Hematopoietic multipotent progenitor cell treated with erythropoietin and hydrocortisone succinate and interleukin-3 and kit ligand, for 6 days (in vitro differentiated cells): ENCODE results near the gene THRB.

Experiments used
- DNase-seq: peaks from one replicate; pipeline ENCODE4 v3.0.0-alpha.2; 2015

THRB gene

DNA sequence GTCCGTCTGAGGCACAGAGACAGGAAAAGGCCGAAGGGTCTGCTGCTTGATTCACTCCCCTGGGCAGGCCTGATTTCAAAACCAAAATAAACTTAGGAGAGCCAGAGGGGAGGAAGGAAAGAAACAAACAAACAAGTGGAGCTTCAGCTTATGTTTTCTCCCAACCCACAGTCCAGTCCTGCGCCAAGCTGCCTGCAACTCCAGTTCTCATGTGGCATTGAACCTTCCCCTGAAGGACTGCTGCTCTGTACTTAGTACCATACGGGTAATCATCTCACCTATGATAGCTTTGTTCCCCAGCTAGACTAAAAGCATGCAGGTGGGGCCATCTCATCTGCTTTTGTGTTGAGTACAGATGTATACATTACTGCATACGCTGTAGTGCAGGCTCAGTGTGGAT, 236.4 kb downstream of the THRB start:
- DNase-seq = no peak

DNA sequence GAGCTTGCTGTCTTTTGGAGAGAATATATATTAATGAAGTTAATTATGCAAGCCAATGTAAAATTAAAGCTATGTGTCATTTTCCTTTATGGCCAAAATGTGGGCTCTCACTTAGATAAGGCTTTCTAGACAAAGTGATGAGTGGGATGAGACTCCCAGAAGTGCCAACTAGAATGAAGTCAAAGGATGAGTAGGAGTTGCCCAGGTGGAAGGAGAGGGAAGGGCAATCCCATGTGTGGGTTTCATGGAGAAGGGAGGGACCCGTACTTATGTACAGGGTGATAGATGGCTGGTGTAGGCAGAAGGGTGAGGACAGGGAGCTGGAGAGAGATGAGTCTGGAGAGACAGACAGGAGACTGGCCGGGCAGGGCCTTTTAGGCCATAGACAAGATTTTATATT, 239.2 kb downstream of the THRB start:
- no peak for DNase-seq

DNA sequence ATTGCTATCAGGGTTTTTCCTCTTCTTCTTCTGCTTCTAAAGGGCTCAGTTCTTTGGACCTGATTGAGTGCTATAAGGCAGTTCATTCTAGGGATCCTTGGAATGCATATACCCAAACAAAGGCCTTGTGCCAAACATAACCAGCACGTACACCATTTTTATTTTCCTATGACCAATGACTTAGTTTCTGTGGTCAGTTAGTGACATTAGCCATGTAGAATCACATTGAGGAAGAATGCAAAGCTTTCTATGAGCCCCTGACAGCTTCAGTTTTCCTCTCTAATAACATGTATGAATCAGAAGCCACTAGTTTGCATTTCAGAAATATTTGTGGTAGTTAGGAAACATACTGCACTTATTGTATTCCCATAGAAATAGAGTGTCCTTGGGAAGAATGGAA, 240.0 kb downstream of the THRB start:
- DNase-seq = no peak

DNA sequence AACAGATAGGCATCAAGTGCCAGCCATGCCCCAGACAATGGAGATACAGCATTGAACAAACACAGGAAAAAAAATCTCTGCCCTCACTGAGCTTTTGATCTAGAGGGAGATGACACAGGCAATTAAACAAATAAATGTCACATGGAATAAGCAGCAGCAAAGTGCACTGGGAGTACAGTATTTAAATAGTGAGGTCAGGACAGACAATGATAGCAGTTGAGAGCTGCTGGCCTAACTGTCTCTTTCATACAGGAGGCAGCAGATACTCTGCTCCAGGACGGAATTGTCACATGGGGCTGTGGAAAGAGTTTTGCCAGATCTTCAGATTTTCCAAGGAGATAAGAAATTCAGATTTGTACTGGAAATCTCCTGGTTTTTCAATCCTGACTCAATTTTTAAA, 241.3 kb downstream of the THRB start:
- DNase-seq = no peak

DNA sequence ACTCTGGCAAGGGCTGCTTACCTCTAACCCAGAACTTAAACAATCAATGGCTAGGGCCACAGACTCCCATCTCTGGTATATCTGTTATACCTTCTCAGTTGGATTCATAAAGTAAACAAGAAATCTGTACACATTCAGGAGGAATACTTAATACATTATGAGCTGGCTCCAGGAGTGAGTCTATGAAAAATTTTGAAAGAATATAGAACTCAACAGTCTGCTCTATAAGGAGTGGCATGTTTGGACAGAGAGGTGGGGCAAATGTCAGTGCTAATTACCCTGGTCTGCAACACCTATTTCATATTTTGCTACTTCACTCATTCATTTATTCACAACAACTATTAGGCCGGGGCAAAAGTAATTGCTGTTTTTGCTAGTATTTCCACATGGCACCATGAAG, 245.1 kb downstream of the THRB start:
- DNase-seq = no peak

DNA sequence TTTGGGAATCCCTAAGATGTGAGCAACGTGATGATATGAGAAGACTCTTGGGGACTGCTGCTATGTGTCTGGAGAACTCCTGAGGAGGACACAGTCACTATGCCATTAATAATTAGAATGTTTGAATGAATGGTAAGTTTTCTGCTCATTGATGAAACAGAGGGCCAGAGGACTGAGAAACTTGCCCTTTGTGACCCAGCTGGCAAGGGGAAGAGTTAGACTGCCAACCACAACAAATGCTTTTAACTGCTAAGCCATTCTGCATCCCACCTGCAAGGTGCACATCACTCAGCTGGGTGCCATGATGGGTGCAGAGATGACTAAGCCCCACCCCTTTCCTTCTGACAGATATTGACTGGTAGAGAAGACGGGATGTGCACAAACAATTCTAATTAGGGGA, 249.6 kb downstream of the THRB start:
- DNase-seq = no peak

DNA sequence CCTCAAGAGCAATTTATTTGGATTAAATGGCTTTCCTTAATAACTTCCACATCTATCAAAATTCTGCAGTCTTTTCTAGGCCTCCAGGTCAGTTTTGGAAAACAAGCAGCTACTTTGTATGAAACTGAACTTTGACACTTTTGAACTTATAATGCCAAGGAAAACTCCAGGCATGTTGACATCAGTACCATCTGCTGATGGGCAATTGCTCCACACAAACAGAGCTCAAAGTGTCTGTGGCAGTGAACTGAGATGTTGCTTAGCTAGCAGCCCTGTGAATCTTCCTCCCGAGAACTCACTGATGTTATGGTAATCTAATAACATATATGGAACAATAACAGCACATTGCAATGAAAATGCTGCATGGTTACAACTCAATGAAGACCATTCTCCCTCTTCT, 250.2 kb downstream of the THRB start:
- DNase-seq = no peak

DNA sequence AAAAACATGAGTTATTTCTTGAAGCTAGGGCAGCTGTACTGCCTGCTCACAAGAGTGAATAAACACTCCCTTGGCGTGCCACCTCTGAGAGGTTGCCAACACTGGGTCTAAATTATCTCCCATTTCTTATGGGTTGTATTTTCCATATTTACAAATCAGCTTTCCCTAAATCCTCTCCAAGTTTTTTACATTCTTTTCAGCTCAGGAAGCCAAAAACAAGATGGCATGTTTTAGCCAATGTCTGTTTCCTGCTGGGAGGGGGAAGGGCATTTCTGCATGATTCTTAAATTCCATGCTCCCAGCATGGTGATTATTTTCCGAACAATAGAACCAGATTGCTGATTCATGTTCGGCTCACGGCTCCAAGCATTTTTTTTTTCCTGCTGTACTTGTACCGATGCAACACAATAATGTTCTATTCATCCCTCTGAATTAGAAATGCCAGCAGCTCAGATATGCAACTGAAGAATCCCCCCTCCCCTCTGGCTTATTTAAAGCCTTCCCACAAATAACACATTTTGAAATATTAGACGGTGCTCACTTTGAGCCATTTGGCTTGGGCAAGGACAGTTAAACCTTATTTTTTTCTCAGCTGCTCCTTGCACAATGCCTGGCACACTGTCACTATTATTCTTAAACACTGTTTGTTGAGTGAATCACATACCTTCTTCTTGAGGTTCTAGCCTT, 252.5 kb downstream of the THRB start:
- DNase-seq = no peak

DNA sequence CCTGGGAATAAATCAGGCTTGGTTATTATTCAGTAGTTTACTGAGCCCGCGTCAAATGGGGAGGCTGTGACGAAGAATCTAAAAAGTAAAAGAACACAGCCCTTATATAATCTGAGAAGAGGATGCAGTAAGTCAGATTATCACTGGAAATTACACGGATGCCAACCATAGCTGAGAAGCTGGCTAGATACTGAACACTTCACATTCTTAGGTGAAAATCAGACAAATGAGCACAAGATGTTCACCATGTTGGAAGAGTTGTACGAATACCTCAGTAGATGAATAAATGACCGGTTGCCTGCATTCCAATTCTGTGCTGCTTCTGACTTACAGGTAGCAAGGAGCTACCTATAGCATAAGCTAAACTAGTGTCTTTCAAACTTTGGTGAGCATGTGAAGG, 254.3 kb downstream of the THRB start:
- no peak for DNase-seq

DNA sequence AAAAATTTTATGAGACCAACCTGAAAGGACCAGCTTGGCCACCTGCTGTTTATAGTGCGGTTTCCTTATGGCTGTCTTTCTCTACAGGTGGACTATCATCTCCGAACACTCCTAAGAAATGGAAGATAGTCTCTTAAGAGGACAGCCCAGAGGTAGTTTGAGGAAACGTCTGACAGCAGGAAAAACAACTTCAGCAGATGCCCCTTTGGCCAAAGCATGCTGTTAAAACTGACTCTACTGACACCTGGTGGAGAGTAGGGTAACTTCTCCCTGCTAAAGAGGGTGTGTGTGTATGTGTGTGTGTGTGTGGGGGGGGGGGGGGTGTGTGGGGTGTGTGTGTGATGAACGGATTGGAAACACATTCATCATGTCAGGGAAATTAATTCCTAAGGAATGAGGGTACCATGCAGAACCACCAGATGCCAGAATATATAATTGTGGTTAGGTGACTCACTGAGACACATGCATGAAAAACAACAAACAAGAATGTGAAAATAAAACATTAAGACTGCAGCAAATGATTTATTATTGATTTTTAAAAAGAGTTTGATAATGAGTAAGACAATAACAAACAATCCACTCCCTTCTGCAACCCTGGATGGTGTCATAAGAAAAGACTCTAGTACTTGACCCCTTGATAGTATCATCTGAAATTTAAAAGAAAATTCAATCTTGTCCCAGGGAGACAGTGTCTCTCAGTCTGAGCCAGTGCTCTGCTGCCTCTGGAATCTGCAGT, 256.5 kb downstream of the THRB start:
- peak; percentile 90 for DNase-seq

DNA sequence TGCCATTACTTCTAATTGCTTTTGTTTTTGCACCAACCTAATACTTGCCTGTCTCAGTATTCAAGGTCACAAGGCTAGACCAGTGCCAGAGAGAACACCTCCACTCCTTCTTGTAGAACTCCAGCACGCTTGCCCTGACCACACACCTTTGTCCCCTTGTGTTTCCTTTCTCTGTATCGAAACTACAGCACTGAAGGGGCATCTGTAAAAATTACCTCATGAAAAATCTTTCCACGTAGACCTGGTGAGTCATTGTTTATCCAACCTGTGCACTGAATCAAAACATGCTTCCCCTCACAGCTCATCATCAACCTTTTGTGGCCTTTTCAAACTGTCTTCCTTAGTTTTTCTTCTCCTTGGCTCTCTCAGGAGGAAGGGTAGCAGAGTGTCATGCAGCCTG, 259.5 kb downstream of the THRB start:
- no peak for DNase-seq

DNA sequence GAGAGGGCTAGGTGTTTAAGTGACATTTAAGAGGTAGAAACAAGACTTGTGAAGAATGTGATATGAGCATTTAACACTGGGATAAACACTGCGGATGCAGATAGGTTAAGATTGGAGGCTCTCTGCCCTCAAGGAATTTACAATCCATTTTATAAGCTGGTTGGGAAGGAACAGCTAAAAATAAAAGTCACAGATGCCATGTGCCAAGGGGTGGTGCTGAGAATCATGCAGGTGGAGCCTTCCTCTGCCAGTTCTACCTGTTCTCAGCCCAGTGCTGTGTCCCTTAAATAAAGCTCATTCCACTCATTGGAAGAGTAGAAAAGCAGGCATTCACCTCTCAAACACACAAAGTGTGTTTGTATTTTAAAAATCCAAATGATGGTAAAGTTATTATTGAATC, 261.9 kb downstream of the THRB start:
- no peak for DNase-seq

DNA sequence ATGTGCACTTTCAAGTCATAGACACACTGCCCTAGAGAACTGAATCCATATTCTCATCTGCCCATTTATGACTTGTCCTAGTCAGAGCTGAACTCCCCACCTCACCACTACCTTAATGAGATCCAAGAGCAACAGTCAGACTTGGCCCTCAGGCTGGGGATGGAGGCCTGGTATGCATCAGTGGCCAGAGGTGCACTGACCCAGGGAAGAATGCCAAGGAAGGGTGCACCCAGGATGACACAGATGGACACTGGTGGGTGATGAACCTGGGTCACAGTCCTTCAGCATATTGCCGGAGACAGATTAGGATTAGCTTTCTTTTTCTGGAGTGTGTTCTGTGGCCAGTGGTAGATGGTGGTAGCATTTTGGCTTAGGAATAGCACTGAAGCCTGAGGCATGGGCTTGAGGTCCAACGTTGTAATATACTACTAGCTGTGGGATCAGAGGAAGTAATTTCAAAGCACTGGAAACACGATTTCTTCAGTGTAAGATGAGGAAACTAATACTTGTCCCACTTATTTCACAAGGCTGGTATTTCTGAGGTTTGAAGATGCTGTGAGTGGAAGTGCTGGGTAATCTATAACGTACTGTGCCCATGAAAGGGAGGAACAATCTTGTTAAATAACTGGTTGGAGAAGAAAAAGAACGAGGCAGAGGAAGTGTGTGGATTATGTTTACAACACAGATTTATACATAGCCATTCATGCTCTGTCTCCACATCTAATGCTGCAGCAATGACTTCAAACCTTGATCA, 265.0 kb downstream of the THRB start:
- DNase-seq = no peak

DNA sequence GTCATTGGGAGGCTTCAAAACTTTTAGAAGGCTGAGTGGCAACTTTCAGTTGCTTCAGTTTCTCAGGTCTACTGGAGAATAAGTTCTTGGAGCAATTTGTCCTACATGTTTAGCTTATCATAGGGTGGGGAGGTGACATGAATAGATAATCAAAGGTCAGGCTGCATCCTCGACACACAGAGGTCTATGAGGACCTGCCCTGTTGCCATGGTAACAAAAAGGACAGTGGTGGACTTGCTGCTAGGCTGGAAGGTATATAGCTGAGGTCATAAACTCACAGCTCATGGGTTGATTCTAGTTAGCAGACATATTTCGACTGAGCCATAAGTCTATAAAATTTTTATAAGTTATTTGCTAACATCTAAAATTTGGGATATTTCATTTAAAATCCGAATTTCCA, 267.0 kb downstream of the THRB start:
- DNase-seq = no peak

DNA sequence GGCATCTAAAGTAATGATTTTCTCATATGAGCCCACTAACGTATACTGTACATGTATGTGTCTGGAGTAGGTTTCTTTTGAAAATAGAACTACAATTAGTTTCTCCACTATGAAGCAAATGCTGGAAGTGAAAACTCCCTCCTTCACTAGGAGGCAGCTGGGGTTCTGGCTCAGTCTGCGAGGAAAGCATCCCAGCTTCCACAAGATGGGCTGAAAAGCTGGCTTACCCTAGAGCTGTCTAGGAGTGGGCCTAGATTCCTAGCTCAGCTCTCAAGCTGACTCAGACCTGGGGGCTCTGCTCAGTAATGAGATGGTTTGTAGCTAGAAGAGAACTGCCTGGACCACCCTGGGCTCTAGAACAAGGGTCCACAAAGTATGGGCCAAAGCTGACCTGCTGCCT, 268.3 kb downstream of the THRB start:
- DNase-seq = no peak

DNA sequence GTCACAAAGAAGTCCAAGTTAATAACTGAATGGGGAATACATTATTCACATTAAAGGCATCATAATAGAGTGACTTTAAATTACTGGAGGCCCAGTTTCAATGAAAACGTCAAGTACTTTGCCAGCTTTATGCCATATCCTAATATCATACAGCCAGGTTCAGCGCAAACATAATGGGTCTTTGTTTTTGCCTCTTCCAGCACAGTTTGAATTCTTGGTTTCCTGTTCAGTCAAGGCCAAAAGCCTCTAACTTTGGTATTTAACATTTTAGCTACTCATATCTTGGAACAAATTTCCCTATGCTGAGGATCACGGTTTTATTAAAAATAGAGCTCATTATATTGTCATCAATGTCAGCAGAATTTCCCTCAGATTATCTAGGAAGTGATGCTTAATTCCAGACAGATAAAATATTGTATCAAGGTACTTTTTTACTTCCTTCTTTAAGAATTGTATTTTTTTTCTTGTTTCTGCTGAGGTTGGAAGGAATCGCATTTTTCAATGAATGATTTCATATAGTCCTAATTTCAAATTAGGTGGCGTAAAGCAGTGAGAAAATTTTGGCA, 269.2 kb downstream of the THRB start:
- DNase-seq = no peak

DNA sequence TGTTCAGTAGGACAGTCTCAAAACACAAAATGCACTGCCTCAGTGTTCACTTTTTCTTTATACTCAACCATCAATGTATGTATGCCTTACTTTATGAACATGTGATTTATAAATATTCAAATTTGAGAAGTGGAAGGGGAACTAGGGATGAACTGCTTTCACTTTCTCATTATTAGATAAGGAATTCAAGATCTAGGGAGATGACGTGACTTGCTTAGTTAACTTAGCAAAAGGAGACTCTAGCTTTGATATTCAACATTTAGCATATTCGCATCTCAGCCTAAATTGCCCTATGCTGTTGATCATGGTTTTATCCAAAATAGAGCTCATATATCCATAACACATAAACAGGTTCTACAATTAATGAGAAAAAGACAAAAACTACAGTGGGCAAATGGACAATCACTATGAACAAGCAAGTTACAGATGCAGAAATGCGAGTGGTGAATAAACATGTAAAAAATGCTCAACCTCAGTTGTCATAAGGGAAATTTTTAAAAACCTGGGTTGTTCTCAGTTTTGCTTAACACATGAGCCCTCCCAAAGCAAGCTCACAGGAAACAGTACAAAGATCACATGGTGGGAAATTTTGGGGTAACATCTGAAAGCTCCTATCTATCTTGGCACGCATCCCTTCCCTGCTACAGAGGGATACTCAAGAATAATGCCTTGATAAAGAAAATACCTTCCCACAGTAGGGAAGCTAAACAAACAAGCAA, 269.8 kb downstream of the THRB start:
- DNase-seq = no peak

DNA sequence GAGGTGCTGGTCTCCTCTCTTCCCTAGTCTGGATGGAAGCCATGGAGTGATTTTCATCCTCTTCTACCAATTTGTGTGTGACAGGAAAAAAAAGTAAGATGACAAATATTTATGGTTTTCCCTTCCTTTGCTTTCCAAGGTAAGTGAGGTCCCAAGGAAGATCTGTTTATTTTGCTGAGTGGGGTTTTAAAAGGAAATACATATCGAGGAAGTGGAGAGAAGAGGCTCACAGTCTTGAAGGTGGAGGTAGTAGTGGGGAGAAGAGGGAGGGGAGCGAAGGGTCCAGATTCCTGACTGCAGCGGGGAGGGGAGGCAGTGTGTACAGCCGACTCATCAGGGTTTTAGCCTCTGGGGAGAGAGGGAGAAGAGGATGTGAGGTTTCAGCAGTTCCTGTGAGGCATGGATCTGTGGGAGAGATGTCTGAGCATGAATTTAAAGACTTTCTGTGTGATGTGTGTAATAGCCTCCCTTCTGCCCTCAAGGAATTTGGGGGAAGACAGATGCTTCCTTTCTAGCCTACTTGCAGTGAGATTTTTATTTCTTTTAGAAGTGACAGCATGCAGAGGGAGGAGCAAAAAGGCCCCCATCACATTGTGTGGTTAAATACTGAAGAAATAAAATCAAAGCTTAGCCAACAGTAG, 272.4 kb downstream of the THRB start:
- DNase-seq = no peak

DNA sequence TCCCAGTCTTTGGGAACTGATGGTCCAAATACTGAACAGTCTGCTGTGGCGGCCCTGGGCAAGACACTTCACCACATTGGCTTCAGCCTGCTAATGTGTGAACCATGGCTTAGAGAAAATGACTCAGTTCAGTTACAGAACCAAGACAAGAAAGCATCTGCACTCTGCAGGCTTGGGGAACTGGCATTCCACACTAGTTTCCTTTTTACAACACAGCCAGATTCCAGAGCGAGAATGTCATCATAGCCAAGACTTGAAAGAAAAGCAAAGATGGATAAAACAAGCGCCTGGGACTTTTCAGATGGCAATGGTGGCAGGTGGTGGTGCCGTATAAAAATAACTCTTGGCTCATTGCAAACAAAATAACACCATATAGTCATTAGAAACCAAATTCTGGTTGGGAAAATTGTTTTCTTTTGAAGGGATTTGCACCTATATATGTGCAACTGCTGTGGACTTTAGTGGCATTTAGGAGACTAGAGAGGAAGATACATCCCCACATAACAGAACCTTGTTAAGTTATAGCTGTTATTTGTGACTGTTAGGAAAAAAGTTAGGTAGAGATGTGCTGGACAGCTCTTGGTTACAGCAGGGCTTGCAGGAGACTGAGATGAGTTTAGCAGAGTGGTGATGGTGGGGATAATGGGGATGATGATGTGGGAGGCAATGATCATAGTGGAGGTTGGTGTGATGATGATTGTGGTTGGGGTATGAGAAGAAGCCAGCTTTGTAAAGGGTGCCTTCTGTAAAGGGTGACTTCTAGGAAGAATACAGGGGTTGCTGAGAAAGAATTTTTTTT, 273.6 kb downstream of the THRB start:
- DNase-seq = no peak

DNA sequence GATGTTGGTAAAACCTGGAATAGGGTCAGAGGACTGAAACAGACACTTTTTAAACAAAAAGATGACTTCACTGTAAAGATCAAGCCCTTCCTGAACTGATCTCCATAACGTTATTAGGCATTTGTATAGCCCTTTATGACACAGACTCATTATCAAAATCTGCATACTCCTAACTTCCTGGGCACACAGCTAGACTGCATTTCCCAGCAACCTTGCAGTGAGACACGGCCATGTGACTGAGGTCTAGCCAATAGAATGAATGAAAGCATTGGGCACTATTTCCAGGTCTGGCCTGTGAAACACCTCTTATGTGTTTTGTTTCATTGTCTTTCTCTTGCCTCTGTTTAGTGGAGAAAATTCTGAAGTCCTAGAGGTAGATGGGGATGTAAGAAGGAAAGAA, 279.1 kb downstream of the THRB start:
- DNase-seq = no peak

DNA sequence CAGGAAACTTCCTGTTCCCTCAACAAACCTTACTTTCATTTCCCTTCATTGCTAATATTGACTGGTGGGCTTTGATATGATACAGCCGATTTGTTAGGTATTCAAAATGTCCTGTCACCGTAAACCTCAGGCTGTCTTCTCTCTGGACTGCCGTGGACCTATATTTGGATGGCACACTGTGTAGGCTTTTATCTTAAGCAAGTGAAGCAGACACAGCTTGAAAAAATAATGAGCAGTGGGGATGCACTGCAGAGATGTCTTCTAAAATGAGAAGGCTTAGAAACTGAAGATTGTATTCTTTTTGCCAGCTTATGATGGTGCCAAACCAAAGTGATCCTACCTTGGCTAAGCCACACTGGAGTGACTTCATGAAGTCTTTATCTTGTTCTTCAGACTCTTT, 283.3 kb downstream of the THRB start:
- DNase-seq = no peak

DNA sequence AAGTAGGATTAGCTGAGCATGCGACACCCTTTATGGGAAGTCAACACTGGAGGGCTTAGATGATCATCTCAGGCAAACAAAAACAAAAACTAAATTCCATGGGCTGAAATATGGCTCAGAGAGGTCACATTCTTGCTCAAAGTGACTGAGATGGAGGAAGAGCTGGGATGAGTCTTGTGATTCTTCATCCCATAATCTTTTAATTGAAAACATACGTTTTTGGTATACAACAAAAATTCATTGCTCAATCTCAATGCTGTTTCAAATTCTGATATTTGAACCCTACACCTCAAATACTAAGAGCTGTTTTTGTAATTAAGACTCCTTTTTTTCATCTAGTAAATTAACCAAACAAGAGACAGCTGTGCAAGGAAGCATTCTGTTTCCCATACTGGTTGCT, 292.6 kb downstream of the THRB start:
- no peak for DNase-seq
